HG03175 (cell line): ENCODE results near the gene DMWD.
"Not testable (repeated sequence)": the region's sequence is repeated elsewhere in the genome, so short reads cannot be mapped to it uniquely, and the experiment has no call there.

ENCODE experiments used
- ATAC-seq: cut with Tn5 transposase; IDR thresholded peaks from one replicate; pipeline ENCODE4 v1.9.1; 2021; ENCODE audit warnings: mild to moderate bottlenecking, moderate library complexity; ENCODE audit not compliant: unreplicated experiment

Gene DMWD

DNA sequence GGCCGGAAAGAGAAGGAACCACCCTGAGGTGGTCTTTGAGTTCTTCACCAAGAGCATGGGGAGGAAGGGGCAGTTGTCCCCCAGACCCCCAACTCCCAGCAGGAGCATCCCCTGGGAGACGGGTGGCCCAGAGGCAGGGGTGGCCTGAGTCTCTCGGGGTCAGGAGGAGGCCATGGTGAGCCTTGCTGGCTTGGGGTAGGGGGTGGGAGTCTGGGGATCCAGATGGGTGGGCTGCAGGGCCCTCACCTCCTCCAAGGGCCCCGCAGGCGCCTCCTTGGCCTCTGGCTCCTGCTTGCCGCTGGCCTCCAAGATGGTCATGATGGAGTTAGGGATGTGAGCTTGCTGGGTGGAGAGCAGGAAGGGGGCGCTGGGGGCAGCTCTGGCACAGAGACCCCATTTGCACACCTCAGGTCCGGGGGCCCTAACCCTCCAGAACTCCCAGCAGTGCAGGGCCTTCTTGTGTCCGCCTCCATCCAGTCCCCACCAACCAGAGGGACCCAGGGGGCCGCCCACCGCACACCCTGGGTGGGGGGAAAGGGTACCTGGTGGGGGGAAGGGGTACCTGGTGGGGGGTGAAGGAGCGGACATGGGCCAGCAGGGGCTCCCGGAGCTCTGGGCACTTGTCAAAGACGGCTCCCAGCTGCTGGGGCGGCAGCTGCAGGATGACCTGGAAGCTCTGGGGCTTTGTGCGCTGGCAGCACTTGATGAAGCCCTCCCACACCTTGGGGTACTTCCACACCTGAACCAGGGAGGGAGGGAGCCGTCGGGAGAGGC lies 23.8 kb upstream of the DMWD start:
- no peak for ATAC-seq

DNA sequence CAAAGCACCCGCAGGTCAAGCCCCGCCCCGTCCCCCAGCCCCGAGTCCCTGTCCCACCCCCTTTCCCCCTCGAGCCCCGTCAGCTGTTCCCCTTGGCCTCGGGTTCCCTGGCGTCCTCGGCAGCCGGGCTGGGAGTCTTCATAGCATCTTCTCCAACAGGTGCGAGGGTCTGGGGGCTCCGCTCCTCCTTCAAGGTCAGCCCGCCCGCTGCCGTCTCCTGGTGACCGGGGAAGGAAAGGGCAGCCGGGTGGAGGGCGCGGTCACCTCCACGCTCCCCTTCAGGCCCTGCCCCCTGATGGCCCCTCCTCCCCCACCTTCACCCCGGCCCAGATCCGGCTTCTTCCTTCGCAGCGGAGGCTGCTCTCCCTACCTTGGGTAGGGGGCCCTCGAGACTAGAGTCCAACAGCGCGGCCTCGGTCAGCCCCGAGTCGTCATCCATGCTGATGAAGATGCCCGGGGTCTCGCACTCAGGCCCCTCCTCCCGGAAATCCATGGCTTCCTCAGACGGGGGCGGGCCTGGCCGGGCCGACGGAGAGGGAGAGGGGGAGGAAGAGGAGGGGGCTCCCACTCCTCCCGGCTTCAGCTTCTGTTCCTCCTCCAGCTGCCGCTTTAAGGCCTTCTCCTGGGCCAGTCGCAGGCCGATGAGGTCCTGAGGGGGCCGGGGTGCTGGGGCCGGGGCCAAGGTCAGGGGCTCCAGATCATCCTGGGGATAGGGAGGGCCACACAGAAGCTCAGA lies 23.0 kb upstream of the DMWD start:
- no peak for ATAC-seq

DNA sequence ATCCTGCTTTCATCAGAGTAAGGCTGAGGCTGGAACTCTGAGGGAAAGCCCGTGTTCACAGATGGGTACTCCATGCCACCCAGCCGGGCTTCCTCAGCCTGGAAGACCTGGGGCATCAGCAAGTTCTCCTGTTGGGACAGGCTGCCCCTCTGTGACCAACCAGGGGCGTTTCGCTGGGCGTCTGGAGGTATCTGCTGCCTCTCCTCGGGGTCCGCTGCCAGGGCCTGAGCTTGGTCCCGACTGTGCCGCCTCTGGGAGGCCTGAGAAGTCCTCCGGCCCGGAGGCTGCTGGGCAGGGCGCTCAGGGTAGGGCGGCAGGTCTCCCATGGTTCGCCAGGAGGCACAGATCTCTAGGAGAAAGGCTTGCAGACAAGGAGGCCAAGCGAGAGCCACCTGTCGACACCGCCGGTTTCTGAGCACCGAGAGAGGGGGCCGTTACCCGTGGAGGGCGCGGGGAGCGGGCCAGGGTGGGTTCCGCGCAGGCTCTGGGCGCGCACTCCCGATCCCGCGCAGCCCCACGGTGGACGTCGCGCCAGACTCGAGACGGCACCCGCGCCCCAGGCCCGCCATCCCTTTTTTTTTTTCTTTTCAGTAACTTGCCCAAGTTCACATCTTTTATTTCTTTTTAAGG lies 22.3 kb upstream of the DMWD start, which contains the start of gene RSPH6A:
RSPH6A (minus strand) TSS at position 458 of the 630 bp plus-strand sequence; CDS start at position 326, 132 bp downstream.
- no peak for ATAC-seq

DNA sequence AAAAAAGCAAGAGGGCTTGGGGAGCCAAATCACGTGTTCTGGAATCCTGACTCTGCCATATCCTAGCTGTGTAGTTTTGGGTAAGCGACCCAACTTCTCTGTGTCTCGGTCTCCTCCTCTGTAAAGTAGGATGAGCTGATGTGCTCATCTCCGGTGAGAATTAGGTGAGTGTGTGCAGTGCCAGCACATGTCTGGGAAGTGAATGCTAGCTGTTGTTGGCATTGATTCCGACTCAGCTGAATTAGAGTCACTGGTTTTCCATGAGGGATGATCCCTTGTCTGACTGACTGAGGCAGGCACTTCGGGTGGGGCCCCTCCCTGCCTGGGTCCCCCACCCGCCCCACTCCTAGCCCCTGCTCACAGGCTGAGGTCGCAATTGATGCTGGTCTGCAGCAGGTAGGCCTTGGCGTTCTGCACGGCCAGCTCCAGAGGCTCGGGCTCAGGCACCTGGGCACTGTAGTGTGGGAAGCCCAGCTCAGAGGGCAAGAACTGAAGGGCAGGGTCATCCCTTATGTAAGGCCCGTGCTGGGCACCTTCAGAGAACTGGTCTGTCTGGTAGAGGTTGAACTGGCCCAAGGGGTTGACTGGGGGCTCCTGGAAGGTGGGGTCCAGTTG lies 21.6 kb upstream of the DMWD start:
- no peak for ATAC-seq

DNA sequence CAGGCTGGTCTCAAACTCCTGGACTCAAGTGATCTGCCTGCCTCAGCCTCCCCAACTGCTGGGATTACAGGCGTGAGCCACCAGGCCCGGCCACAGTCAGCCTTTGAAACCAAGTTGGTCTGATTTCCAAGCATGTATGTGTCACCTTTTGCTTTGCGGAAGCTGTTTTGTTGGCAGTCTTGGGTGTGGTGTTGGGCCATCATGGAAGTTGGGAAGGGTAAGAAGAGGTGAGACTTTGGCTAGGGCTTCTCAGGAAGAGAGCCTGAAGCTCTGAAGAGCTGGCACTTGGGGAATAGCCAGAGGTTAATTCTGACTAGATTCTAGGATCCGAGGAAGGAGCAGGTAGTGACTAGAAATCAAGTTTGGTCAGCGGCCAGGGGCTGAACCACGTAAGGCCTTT lies 19.7 kb upstream of the DMWD start:
- ATAC-seq, result no peak

DNA sequence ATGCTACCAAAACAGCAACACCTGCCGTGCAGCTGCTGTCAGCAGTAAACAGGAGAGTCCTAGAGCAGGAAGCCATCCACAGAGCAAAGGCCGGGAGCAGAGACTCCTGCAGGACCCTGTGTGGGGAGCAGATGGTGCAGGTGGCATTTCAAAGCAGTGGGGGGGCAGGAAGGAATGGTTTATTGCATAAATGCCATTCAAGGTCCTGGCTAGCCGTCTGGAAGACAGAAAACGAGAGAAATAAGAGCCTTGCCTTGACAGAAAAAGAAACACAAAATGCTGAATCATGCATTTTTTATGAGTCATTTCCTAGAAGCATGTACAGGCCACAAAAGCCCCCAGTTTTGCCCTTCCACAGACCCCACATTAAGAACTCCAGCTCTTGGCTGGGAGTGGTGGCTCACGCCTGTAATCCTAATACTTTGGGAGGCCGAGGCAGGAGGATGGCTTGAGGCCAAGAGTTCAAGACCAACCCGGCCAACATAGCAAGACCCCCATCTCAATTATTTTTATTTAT lies 17.1 kb upstream of the DMWD start:
- ATAC-seq, result no peak

DNA sequence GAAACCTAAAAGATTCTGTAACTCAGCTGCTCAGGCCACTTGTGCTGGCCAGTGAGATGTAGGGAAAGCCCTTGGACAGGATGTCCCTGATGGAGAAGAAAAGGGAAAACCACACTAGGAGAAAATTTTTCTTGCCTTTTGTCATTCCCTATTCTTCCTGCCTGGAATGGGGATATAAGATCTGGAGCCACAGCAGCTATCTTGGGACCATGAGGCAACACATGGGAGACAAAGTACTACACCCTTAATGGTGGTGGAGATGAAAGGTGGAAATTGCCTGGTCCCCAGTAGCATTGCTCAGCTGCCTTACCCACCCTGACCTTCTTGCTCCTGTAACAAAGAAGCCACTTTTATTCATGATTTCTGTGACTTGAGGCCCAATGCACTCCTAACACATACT lies 13.1 kb upstream of the DMWD start:
- ATAC-seq, result no peak

DNA sequence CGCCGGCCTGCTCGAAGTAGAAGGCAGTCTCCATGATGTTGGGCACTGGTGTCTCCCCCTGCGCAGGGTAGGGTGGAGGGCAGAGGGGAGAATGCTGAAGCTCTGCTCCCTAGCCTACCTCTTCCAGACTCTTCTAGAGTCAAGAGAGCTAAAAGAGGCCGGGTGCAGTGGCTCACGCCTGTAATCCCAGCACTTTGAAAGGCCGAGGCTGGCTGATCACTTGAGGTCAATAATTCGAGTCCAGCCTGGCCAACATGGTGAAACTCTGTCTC lies 12.2 kb upstream of the DMWD start:
- no peak for ATAC-seq

DNA sequence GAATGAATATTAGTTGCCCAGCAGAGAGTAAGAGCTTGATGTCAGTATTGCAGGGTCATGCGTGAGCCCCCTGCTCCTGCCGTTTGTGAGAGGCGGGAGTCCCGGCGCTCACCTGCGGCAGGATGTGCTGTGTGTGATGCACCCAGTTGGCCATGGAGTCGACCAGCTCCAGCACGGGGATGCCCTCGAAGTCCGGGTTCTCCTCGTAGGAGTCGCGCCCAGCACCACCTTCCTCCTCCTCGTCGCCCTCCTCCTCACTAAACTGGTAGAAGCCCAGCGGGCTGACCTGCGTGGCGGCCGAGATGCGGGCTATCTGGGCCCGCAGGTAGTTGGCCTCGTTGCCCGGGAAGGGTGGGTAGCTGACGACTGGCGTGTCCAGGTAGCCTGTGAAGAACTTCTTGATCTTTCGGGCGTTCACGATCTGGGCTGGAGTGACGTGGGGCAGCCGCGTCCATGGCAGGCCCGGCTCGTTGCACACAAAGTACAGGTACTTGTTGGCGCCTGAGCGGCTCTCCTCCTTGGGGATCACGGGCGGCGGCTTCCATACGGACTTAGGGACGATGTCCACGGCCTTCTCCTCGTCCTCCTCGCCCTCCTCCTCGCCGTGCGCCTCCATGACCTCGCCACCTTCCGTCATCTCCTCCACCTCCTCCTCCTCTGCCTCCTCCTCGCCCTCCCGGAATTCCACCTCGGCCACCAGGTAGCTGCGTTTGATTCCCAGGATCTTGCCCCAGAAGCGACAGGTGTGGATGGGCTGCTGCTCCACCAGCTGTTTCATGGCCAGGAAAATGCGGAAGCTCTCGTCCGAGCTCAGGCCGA lies 11.7 kb upstream of the DMWD start:
- no peak for ATAC-seq

DNA sequence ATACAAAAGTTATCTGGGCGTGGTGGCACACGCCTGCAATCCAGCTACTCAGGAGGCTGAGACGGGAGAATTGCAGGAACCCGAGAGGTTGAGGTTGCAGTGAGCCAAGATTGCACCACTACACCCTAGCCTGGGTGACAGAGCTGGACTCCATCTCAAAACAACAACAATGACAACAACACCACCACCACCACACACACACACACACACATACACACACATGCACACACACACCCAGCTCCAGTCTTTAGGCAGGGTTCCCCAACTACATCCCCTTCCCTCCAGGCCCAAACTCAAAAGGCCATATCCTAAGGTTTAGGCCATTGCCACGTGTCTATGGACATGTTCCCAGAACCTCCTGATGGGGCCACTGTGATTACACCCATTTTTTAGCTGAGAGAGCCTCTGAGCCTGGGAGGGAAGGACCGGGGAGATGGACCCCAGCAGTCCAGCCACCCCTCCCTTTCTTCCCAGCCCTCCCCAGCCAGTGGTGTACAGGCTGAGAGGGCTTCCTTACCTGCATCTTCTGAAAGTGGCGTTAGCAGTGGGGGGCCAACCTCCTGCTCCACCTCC lies 9.0 kb upstream of the DMWD start:
- no peak for ATAC-seq

DNA sequence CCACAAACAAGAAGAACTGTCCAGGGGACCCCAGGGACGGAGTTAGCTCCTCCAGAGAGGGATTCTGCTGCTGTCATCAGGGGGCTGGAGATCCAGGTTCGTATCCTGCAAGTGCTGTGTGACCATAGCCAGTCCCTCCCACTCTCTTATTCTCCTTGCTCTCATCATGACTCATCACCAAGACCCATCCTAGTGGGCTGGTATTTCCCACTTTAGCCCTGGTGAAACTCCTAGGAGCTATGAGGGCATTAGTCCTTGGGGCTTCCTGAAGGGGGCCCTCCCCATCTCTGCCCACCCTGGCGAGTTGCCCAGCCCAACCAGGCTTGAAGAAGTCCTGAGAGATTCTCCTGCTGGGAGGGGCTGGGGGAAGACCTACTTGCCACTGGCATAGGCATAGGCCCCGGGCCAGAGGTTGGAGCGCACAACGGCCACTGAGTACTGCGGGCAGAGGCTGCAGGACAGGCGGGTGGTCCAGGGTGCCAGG lies 7.5 kb upstream of the DMWD start:
- ATAC-seq, result no peak

DNA sequence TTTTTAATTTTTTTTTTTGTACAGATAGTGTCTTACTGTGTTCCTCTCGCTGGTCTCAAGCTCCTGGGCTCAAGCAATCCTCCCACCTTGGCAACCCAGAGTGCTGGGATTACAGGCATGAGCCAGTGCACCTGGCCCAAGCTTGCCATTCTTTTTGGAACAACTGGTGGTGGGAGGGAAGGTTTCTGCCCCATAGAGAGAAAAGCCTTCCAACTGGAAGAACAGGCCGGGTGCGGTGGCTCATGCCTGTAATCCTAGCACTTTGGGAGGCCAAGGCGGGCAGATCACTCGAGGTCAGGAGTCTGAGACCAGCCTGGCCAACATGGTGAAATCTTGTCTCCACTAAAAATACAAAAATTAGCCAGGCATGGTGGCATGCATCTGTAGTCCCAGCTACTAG lies 6.9 kb upstream of the DMWD start:
- ATAC-seq, result not testable (repeated sequence)

DNA sequence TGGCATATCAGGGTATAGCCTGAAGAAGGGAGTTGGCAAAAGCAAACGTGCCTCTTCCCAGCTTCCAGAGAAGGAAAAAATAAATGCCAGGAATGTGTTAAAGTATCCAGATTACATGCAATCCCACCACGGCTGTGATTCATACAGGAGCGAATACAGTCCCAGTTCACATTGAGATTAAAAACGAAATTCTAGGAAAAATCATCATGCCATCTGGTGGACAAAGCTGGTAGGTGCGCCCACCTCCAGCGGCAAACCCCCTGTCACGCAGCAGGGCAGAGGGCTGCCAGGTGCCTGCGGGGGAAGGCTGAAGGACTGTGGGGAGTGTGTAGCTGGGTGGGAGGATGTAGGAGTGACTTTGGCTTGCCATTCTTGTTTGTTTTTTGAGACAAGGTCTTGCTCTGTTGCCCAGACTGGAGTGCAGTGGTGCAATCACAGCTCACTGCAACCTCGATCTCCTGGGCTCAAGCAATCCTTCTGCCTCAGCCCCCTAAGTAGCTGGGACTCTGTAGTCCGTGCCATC lies 6.4 kb upstream of the DMWD start:
- ATAC-seq, result no peak

DNA sequence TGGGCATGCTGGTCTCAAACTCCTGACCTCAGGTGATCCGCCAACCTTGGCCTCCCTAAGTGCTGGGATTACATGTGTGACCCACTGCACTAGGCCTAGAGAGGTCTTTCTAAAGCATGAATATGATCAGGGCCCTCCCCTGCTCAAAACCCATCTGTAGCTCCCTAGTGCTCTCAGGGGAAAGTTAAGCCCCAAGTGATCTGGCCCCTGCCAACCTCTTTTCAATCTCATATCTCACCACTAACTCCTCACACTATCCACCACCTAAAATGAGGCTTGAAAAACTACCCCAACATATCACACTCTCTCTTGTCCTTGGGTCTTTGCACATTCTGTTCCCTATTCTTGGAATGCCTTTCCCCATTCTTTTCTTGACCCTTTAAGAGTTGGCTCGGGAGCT lies 2.0 kb upstream of the DMWD start:
- ATAC-seq, result no peak

DNA sequence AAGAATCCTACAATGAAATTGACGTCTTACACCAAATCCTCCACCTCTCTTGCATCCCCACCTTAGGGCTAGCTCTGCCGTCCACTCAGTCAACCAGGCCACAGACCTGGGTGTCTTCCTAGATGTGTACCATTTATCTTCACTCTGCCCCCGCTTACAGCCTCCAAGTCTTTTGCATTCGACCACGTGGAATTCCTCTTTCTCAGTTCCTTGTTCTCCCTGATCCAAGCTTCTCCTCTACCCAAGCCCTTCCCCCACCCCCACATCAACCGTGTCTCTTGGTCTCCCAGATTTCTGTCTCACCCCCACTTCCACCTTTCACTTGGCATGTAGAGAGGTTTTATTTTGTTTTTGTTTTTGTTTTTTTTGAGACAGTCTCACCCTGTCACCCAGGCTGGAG lies 1.2 kb upstream of the DMWD start:
- ATAC-seq, result no peak

DNA sequence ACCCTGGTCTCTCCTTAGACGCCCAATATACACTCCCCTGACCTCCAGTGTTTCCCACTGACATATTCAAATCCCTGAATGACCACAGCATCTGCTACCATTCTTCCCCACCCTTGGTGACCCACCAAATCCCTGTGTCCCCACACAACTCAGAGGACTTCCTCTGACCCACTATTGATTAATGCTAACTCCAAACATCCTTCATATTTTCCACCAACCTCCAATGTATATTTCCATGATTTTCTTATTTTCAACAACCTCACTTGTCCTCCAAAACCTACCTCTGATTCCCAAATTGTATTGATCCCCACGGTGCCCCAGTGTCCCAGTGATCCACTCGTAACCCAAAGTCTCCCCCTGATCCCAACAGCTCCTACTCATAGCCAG lies 526 bp upstream of the DMWD start:
- no peak for ATAC-seq

DNA sequence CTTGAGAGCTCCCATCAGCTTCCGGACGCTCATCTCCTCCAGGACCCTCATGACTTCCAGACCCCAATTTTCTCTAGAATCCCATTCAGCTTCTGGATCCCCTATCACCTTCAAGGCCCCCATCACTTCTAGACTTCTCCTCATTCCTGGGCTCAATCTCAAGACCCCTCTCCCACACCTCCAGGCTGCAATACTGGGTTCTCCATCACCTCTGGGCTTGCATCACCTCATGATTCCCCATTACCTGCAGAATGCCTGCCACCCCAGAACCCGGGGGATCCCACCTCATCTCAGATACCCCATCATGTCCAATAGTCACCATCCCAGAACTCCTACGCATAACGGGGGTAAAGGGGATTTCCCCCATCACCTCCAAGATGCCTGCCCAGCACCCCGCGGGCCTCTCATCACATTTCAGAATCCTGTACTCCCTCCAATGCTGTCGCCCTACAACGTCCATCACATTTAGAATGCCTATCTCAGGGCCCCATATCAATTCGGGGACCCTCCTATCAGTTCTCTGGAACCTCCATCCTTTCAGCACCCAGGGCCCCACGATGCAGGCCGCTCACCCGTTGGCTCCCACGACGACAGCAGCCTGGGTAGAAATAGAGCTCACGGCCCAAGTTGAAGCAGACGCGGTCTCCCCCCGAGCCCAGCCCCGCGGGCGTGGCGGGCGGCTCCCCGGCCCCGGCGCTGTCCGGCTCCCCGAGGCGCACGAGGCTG lies 738 bp downstream of the DMWD start:
- peak; percentile 18 for ATAC-seq

DNA sequence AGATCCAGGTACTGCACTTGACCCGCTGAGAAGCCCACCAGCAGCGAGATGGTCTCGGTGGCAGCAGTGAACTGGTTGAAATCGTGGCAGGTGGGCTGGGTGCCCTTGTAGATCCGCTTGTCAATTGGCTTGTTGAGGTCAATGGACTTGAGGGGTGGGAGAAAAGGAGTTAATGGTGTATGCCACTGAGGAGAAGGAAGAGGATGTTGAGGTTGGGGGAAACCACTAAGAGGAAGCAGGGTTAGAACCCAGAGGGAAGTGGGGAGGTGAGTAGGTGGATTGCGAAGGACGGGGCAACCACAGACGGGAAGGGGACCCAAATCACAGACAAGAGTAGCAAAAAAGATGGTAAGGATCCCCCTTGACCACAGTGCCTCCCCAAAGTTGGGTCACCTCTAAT lies 1.7 kb downstream of the DMWD start:
- ATAC-seq, result no peak

DNA sequence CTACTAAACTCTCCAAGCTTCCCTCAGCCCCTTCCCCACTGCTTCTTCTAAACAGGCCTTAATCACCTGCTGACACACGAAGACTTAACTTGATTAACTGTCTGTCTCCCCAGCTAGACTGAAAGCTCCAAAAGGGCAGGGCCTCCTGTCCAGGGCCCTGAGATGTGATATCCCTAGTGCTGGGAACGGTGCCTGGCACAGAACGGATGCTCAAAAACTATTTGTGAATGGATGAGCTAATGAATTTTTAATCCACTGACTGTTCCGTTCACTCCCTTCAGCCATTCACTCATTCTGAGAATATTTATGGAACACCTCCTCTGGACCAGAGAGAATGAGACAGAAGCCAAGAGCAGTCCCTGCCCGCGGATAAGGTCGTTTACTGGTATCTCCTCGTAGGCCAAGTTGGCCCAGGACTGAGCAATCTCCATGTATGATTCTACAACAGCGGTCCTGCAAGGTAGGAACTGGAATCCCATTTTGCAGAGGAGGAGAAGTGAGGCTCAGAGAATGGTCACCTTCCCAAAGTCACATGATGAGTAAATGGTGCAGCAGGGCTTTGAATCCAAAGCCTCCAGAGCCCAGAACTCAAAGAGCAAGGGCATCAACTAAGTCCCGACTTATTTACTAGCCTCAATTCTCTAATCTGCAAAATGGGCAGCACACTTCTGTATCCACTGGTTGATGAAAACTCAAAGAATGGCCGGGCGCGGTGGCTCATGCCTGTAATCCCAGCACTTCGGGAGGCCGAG lies 3.4 kb downstream of the DMWD start:
- no peak for ATAC-seq
